Sigmoid colon (tissue), 4 donors: ENCODE data around the gene IL1R2.

Source experiments
- CTCF ChIP-seq, 4 experiments: fragments of 450-650 bp in 3 of 4; fragments of 200-600 bp in 1 of 4; IDR thresholded peaks; one replicate each; pipeline ENCODE4 v1.5.1; 2016 to 2019; ENCODE audit warnings: antibody characterized with exemption in 4 of 4, mild to moderate bottlenecking in 3 of 4, moderate library complexity in 2 of 4
- EP300 ChIP-seq, 4 donors: sonication (generic); formaldehyde crosslinking; IDR thresholded peaks; one replicate each; pipeline ENCODE4 v1.6.1; 2017; ENCODE audit warnings: antibody characterized with exemption in 4 of 4
- POLR2A ChIP-seq, 2 donors: fragments of 450-650 bp; IDR thresholded peaks; one replicate each; pipeline ENCODE4 v1.6.1; 2016; ENCODE audit warnings: antibody characterized with exemption in 2 of 2, mild to moderate bottlenecking in 2 of 2, moderate library complexity in 2 of 2
- POLR2AphosphoS5 ChIP-seq, 4 donors: sonication (generic); formaldehyde crosslinking; IDR thresholded peaks; one replicate each; pipeline ENCODE4 v1.6.1; 2017; ENCODE audit warnings: antibody characterized with exemption in 4 of 4

GRCh38 chr2:102062802-102063201, 71.0 kb downstream of the IL1R2 start:
- TF ChIP-seq POLR2A (IDR thresholded peaks at IDR 0.05) (no peak), CTCF (IDR thresholded peaks at IDR 0.05) (no peak), POLR2AphosphoS5 (IDR thresholded peaks at IDR 0.05) (no peak), EP300 (IDR thresholded peaks at IDR 0.05) (no peak)
